CD4-positive, alpha-beta T cell treated with Interleukin-17A for 4 hours (primary cell): Measurements from ENCODE around the gene BNC2.

ENCODE experiments used
- DNase-seq: peaks from one replicate; pipeline ENCODE4 v3.0.0-alpha.2; 2020; ENCODE audit warnings: mixed read lengths

The BNC2 gene

GRCh38 chr9:16705111-16705604 is 165.3 kb downstream of the BNC2 start:
- no peak for DNase-seq

GRCh38 chr9:16704116-16705110 is 166.1 kb downstream of the BNC2 start:
- DNase-seq, result no peak

- no peak for DNase-seq
Measured at GRCh38 chr9:16701347-16701746, 169.1 kb downstream of the BNC2 start.

GRCh38 chr9:16693616-16694015 is 176.9 kb downstream of the BNC2 start:
- DNase-seq, result no peak

GRCh38 chr9:16690628-16691027 is 179.8 kb downstream of the BNC2 start:
- no peak for DNase-seq

GRCh38 chr9:16690205-16690604 is 180.3 kb downstream of the BNC2 start:
- no peak for DNase-seq

- no peak for DNase-seq
Measured at GRCh38 chr9:16689351-16689938, 181.0 kb downstream of the BNC2 start.

GRCh38 chr9:16688814-16689213 is 181.7 kb downstream of the BNC2 start:
- no peak for DNase-seq

GRCh38 chr9:16687678-16688369 is 182.6 kb downstream of the BNC2 start:
- no peak for DNase-seq

GRCh38 chr9:16683326-16683725 is 187.1 kb downstream of the BNC2 start:
- DNase-seq, result no peak

- DNase-seq, result no peak
Measured at GRCh38 chr9:16682273-16682672, 188.2 kb downstream of the BNC2 start.

GRCh38 chr9:16681652-16681987 is 188.8 kb downstream of the BNC2 start:
- no peak for DNase-seq

- no peak for DNase-seq
Measured at GRCh38 chr9:16680975-16681651, 189.4 kb downstream of the BNC2 start.

GRCh38 chr9:16680541-16680940 is 189.9 kb downstream of the BNC2 start:
- DNase-seq, result no peak

GRCh38 chr9:16679327-16679821 is 191.1 kb downstream of the BNC2 start:
- DNase-seq, result no peak

- DNase-seq, result no peak
Measured at GRCh38 chr9:16676519-16676918, 194.0 kb downstream of the BNC2 start.

- no peak for DNase-seq
Measured at GRCh38 chr9:16675131-16675530, 195.3 kb downstream of the BNC2 start.

GRCh38 chr9:16673171-16673570 is 197.3 kb downstream of the BNC2 start:
- no peak for DNase-seq

GRCh38 chr9:16672501-16672900 is 198.0 kb downstream of the BNC2 start:
- no peak for DNase-seq

GRCh38 chr9:16671591-16672137 is 198.8 kb downstream of the BNC2 start:
- DNase-seq, result no peak

GRCh38 chr9:16670791-16671190 is 199.7 kb downstream of the BNC2 start:
- no peak for DNase-seq

- no peak for DNase-seq
Measured at GRCh38 chr9:16668734-16669295, 201.7 kb downstream of the BNC2 start.
